MCF 10A (cell line): ENCODE results near the gene SRC. TPM values are rescaled to one million over a fixed set of nuclear protein-coding genes. Genes with fewer than 3 reads are reported as not detected.

ENCODE experiments used
- BruUV-seq: library from RNA; stranded (reverse); fragments of 400-500 nt; replicated peaks from 2 replicates; lab custom pipeline; 2021; lab: Mats Ljungman, UMichigan
- CTCF ChIA-PET: fragments of 300-600 bp; sonication (Branson Sonifier 250); formaldehyde crosslinking; extraction: SDS; loops from one replicate; lab custom pipeline; 2021; ENCODE audit warnings: antibody characterized with exemption, inconsistent platforms; lab: Yijun Ruan, JAX
- POLR2A ChIA-PET: fragments of 300-600, 350-650 bp; sonication (Branson Sonifier 250); formaldehyde crosslinking; extraction: SDS; loops from one replicate; lab custom pipeline; 2020; ENCODE audit warnings: antibody characterized with exemption, inconsistent platforms; lab: Yijun Ruan, JAX
- DNase-seq: peaks from one replicate; pipeline ENCODE4 v3.0.0-alpha.2; 2018; ENCODE audit not compliant: unreplicated experiment
- H3K27ac Mint-ChIP-seq: one replicate; pipeline ENCODE4 v1.8.0; 2022; ENCODE audit warnings: mild to moderate bottlenecking, low read depth, mixed read lengths; ENCODE audit not compliant: unreplicated experiment
- H3K27me3 Mint-ChIP-seq: one replicate; pipeline ENCODE4 v1.8.0; 2022; ENCODE audit warnings: mixed read lengths; ENCODE audit not compliant: insufficient read depth, unreplicated experiment
- H3K36me3 Mint-ChIP-seq: one replicate; pipeline ENCODE4 v1.8.0; 2022; ENCODE audit warnings: mild to moderate bottlenecking, moderate library complexity, mixed read lengths; ENCODE audit not compliant: insufficient read depth, unreplicated experiment
- H3K4me1 Mint-ChIP-seq: one replicate; pipeline ENCODE4 v1.8.0; 2022; ENCODE audit warnings: mixed read lengths; ENCODE audit not compliant: insufficient read depth, unreplicated experiment
- H3K4me3 Mint-ChIP-seq: one replicate; pipeline ENCODE4 v1.8.0; 2022; ENCODE audit warnings: mild to moderate bottlenecking, moderate library complexity, mixed read lengths; ENCODE audit not compliant: unreplicated experiment
- H3K9me3 Mint-ChIP-seq: one replicate; pipeline ENCODE4 v1.8.0; 2022; ENCODE audit warnings: mixed read lengths; ENCODE audit not compliant: unreplicated experiment
- intact Hi-C: fragments of 100-400 bp; cut with micrococcal nuclease; formaldehyde crosslinking; loops from 2 replicates; pipeline ENCODE4 v1.14.1; 2022
- total RNA-seq: library from RNA; stranded (reverse); gene quantifications from 2 replicates; pipeline ENCODE4 v1.2.3, GENCODE V29; 2022
- TF ChIP-seq, protein P1 (sequence below): fragments of 200-600 bp; IDR thresholded peaks from one replicate; pipeline ENCODE4 v1.8.0; 2022; ENCODE audit warnings: antibody characterized with exemption, mild to moderate bottlenecking; ENCODE audit not compliant: unreplicated experiment

The SRC gene
- total RNA-seq, 1 experiment from 2014 or later = 28.1 TPM

DNA sequence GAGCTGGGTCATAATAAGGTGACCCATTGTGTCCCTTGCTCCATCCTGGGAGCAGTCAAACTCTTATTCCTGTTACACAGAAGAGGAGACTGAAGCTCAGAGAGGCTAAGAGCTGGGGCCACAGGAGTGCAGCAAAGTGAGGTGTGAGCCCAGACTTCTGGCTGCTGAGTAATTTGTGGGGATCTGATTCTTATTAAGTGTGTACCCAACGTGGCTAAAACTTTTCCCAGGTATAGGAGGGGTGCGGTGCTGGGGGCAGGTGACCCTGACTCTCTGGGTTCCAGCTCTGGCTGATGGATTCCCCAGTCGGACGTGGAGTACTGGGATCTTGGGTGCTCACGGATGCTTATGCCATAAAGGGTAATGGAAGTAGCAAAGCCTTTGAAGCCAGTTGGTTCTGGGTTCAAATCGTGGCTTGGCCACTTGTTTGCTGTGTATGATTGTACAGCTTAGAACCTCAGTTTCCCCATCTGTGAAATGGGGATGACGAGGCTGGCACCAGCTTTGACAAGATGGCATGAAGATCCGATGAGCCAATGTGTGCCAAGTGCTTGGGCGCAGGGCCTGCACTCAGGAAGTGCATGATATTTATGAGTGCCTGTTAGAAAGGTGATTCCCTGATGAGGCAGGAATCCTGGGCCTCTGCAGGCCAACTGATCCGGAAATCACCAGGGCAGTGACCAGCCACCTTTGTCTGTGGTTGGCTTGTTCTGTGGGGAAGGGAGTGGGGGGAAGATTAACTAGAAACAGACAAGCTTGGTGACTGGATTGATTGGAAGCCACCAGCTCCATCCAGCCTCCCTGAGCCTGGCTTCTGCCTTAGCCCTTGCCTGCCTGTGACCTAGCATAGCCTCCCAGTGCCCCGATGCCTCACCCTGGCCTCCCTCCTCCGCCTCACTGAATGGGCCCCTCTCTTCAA is 6.0 kb downstream of the SRC start:
- Mint-ChIP-seq H3K4me3 (no peak overlapping the region), H3K36me3 (peaks cover 5% of the 10 kb centered on the region), H3K4me1 (peaks cover 36% of the 10 kb centered on the region), H3K27ac (no peak overlapping the region), H3K9me3 (no peaks in the 10 kb centered on the region), H3K27me3 (no peaks in the 10 kb centered on the region)
- intact Hi-C loops = no loop called here
- no TSS peak for BruUV-seq
- TF ChIP-seq, protein P1, sequence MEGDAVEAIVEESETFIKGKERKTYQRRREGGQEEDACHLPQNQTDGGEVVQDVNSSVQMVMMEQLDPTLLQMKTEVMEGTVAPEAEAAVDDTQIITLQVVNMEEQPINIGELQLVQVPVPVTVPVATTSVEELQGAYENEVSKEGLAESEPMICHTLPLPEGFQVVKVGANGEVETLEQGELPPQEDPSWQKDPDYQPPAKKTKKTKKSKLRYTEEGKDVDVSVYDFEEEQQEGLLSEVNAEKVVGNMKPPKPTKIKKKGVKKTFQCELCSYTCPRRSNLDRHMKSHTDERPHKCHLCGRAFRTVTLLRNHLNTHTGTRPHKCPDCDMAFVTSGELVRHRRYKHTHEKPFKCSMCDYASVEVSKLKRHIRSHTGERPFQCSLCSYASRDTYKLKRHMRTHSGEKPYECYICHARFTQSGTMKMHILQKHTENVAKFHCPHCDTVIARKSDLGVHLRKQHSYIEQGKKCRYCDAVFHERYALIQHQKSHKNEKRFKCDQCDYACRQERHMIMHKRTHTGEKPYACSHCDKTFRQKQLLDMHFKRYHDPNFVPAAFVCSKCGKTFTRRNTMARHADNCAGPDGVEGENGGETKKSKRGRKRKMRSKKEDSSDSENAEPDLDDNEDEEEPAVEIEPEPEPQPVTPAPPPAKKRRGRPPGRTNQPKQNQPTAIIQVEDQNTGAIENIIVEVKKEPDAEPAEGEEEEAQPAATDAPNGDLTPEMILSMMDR = no peak
- ChIA-PET POLR2A (interaction anchor here (0.7 to 1.2 kb wide), 4 partner anchors 11 to 183 kb away, joined by 3 to 5 read pairs (median 4); partner anchors contain the start of gene MANBAL), CTCF (interaction anchor here (0.9 to 1.8 kb wide), 3 partner anchors 33 to 75 kb away, joined by 3 to 5 read pairs (median 4); no protein-coding TSS in a partner anchor)
- DNase-seq = no peak

DNA sequence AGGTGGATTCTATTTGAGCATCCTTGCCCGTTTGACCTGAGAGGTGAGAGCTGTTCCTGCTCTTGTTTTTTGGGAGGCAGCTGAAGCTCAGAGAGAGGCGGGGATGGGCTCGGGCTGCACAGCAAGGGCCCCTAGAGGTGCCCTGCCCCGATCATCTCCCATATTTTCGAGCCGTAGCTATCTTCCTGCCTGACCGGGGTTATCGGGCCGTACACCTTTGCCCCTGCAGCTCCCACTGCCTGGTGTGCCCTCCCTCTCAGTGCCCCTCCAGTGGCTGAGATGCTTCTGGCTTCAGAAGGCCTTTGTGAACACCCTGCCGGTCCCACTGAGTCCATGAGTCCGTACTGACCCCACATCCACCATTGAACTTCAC is 6.7 kb downstream of the SRC start:
- BruUV-seq = no TSS peak
- H3K36me3 Mint-ChIP-seq = peaks cover 5% of the 10 kb centered on the region
- POLR2A ChIA-PET = no interaction called here

DNA sequence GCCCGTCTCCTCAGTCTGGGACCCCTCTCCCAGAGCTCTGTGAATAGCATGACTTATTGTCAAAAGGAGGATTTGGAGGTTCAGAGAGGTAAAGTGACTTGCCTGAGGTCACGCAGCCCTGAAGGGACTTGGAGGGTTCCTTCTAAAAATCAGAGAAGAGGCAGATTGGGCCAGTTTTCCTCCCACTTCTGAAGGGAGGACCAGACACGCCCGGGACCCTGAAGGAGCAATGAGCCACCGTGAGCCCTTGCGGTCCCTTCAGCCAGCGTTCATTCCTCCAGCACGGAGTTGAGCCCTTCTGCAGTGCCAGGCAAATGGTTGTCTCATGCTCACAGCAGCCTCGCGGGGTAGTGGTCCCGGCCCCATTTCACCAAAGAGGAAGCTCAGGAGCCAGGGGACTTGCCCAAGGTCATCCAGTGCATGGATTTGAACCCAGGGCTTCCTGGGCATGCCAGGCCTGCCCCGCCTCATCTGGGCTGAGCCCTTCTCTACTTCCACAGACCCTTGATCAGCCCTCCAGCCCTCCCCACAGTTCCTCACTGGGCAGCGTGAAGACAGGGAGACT is 7.4 kb downstream of the SRC start:
- POLR2A ChIA-PET = no interaction called here
- no peaks in the 10 kb centered on the region for H3K9me3 Mint-ChIP-seq
- H3K27ac Mint-ChIP-seq = no peak overlapping the region
- BruUV-seq = no TSS peak
- CTCF ChIA-PET = no interaction called here
- H3K4me1 Mint-ChIP-seq = peaks cover 44% of the 10 kb centered on the region
- intact Hi-C loops = no loop called here
- DNase-seq = no peak
- TF ChIP-seq, protein P1 = no peak
- H3K4me3 Mint-ChIP-seq = no peak overlapping the region
- H3K36me3 Mint-ChIP-seq = peaks cover 4% of the 10 kb centered on the region
- no peaks in the 10 kb centered on the region for H3K27me3 Mint-ChIP-seq

More for the DNA sequence above, 6.7 kb downstream of the SRC start:
- CTCF ChIA-PET = interaction anchor here (0.9 to 1.8 kb wide), 2 partner anchors 62 to 75 kb away, joined by 3 to 5 read pairs; no protein-coding TSS in a partner anchor
- no peak overlapping the region for H3K27ac Mint-ChIP-seq
- intact Hi-C loops = no loop called here
- no peak for DNase-seq
- no peaks in the 10 kb centered on the region for H3K27me3 Mint-ChIP-seq
- H3K9me3 Mint-ChIP-seq = no peaks in the 10 kb centered on the region
- TF ChIP-seq, protein P1 = no peak
- H3K4me1 Mint-ChIP-seq = peaks cover 41% of the 10 kb centered on the region
- H3K4me3 Mint-ChIP-seq = no peak overlapping the region
